OCI-LY1 (cell line): ENCODE measurements around the gene DNAH8.

ENCODE experiments used
- H2AFZ ChIP-seq: fragments of 200-600 bp; sonication (generic), shearing (Covaris generic); 2 replicates; pipeline ENCODE4 v1.6.0; 2014; ENCODE audit warnings: antibody characterized with exemption, mild to moderate bottlenecking, low read length
- H3F3A ChIP-seq: fragments of 200-600 bp; sonication (generic), shearing (Covaris generic); 2 replicates; pipeline ENCODE4 v1.6.0; 2014; ENCODE audit warnings: mild to moderate bottlenecking, antibody characterized with exemption, low read length, moderate library complexity; ENCODE audit not compliant: insufficient read depth
- H3K27ac ChIP-seq: fragments of 200-600 bp; sonication (generic); 2 replicates; pipeline ENCODE4 v1.5.1; 2014; ENCODE audit warnings: low read length, mixed run types, mild to moderate bottlenecking, low read depth; ENCODE audit not compliant: poor library complexity, severe bottlenecking
- H3K27me3 ChIP-seq: fragments of 200-600 bp; sonication (generic); 2 replicates; pipeline ENCODE4 v1.6.0; 2014; ENCODE audit warnings: antibody characterized with exemption, mild to moderate bottlenecking, low read length, moderate library complexity; ENCODE audit not compliant: insufficient read depth
- H3K36me3 ChIP-seq: fragments of 200-600 bp; sonication (generic); 2 replicates; pipeline ENCODE4 v1.6.1; 2014; ENCODE audit warnings: mild to moderate bottlenecking, antibody characterized with exemption, low read length, moderate library complexity, mixed read lengths; ENCODE audit not compliant: insufficient read depth
- H3K4me1 ChIP-seq: fragments of 200-600 bp; sonication (generic); 2 replicates; pipeline ENCODE4 v1.5.1; 2014; ENCODE audit warnings: mild to moderate bottlenecking, low read length, moderate library complexity; ENCODE audit not compliant: insufficient read depth, severe bottlenecking
- H3K4me2 ChIP-seq: fragments of 200-600 bp; sonication (generic), shearing (Covaris generic); 2 replicates; pipeline ENCODE4 v1.6.1; 2014; ENCODE audit warnings: low read length
- H3K4me3 ChIP-seq: fragments of 200-600 bp; sonication (generic); 2 replicates; pipeline ENCODE4 v1.5.1; 2014; ENCODE audit warnings: low read length, low read depth, mild to moderate bottlenecking, mixed read lengths; ENCODE audit not compliant: poor library complexity, severe bottlenecking
- H3K79me2 ChIP-seq: fragments of 200-600 bp; shearing (Covaris generic); 2 replicates; pipeline ENCODE4 v1.6.1; 2016; ENCODE audit warnings: mixed run types, low read length, mixed read lengths; ENCODE audit not compliant: insufficient read depth
- H3K9ac ChIP-seq: fragments of 200-600 bp; sonication (generic), shearing (Covaris generic); 2 replicates; pipeline ENCODE4 v1.6.1; 2014; ENCODE audit warnings: mild to moderate bottlenecking, low read length, mixed read lengths
- H3K9me2 ChIP-seq: fragments of 200-600 bp; sonication (generic), shearing (Covaris generic); 2 replicates; pipeline ENCODE4 v1.6.1; 2014; ENCODE audit warnings: low read depth, mild to moderate bottlenecking, low read length, mixed read lengths
- H3K9me3 ChIP-seq: fragments of 200-600 bp; shearing (Covaris generic); 2 replicates; pipeline ENCODE4 v1.6.1; 2014; ENCODE audit warnings: low read length, mixed read lengths
- H4K20me1 ChIP-seq: fragments of 200-600 bp; sonication (generic), shearing (Covaris generic); 2 replicates; pipeline ENCODE4 v1.6.0; 2016; ENCODE audit warnings: mild to moderate bottlenecking, low read length; ENCODE audit not compliant: insufficient read depth
- EZH2 ChIP-seq: fragments of 200-600 bp; sonication (generic), shearing (Covaris generic); IDR thresholded peaks from 2 replicates; pipeline ENCODE4 v1.8.0; 2017; ENCODE audit warnings: borderline replicate concordance, mixed run types, mild to moderate bottlenecking, antibody characterized with exemption, low read length, moderate library complexity, mixed read lengths
- TF ChIP-seq, protein P1 (sequence below): fragments of 200-600 bp; sonication (generic), shearing (Covaris generic); IDR thresholded peaks from 2 replicates; pipeline ENCODE4 v1.5.1; 2017; ENCODE audit warnings: mild to moderate bottlenecking, antibody characterized with exemption, low read length, moderate library complexity, mixed read lengths

The DNAH8 gene

DNA sequence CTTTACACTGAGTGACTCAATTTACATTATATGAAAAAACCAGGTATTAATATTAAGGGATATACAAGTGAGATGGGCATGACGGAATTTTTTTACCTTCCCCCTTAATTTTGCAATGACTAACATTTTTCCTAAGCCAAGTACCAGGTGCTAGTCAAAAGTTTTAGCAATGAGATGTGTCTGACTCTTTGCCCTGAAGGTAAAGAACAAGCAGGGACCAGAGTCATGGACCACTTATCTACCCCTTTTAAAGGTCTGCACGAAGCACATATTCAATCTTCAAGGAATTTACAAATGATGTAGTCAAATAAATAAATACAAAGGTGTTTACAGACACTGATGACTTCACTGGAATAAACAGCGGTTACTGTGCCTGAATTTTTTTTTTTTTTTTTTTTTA is 13.6 kb upstream of the DNAH8 start:
- peaks cover 4% of the 10 kb centered on the region for H3K4me1 ChIP-seq
- no peak overlapping the region for H2AFZ ChIP-seq
- no peak overlapping the region for H3K27ac ChIP-seq
- H3K9ac ChIP-seq: no peak overlapping the region
- no peaks in the 10 kb centered on the region for H3F3A ChIP-seq
- peaks cover 40% of the 10 kb centered on the region for H3K36me3 ChIP-seq
- no peaks in the 10 kb centered on the region for H3K9me2 ChIP-seq
- H3K9me3 ChIP-seq: peaks cover 4% of the 10 kb centered on the region
- H4K20me1 ChIP-seq: no peaks in the 10 kb centered on the region
- peak overlapping the region; percentile 72 for H3K4me3 ChIP-seq
- H3K27me3 ChIP-seq: no peaks in the 10 kb centered on the region
- peak overlapping the region; percentile 37; the same call in 1 of the 2 replicates for H3K4me2 ChIP-seq
- no peak for TF ChIP-seq EZH2
- TF ChIP-seq, protein P1, sequence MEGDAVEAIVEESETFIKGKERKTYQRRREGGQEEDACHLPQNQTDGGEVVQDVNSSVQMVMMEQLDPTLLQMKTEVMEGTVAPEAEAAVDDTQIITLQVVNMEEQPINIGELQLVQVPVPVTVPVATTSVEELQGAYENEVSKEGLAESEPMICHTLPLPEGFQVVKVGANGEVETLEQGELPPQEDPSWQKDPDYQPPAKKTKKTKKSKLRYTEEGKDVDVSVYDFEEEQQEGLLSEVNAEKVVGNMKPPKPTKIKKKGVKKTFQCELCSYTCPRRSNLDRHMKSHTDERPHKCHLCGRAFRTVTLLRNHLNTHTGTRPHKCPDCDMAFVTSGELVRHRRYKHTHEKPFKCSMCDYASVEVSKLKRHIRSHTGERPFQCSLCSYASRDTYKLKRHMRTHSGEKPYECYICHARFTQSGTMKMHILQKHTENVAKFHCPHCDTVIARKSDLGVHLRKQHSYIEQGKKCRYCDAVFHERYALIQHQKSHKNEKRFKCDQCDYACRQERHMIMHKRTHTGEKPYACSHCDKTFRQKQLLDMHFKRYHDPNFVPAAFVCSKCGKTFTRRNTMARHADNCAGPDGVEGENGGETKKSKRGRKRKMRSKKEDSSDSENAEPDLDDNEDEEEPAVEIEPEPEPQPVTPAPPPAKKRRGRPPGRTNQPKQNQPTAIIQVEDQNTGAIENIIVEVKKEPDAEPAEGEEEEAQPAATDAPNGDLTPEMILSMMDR: no peak
- H3K79me2 ChIP-seq: peaks cover 37% of the 10 kb centered on the region

DNA sequence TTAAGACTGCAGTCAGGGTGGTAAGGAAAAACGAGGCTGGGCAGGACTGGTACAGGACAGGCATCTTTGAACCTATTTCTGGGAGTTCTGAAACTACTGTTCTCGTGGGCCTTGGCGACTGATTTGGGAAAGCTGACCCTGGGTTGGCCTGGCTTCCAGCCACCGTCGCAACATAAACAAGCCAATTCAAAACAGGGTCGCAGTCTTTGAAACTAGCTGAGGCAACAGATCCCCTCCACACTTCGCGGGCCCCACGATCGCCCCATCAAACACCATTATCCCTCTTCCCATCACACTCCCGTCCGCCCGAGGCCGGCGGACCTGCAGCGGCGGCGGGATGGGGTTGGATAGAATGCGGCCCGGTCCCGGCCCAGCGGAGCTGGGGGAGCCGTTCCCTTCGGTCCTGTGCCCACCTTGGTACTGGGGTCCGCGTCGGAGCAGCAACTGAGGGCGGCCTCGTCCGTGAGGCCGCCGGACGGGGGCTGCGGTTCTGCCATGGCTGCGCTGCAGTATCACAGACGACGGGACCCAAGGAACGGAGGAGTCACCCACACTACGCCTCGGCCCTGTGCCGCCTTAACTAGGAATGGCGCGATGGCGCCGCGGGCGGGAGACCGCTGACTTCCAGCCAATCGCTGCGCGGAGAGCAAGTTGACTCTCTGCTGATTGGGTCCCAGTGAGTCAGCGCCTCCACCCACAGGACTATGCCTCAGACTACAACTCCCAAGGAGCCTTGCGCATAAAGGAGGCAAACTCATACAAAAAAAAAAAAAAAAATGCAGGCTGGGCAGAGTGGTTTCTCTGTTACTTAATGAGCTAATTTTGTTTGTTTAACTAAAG is 12.3 kb upstream of the DNAH8 start, which contains the start of gene GLO1:
GLO1 (minus strand) TSS at position 588 of the 840 bp plus-strand sequence; CDS start at position 497, 91 bp downstream.
- no peaks in the 10 kb centered on the region for H4K20me1 ChIP-seq
- H3K27ac ChIP-seq: peak within 1 kb of the TSS; percentile 44
- H3K9me3 ChIP-seq: peaks cover 4% of the 10 kb centered on the region
- peaks cover 26% of the 10 kb centered on the region for H3K79me2 ChIP-seq
- no peaks in the 10 kb centered on the region; the same call in 1 of the 2 replicates for H3K27me3 ChIP-seq
- H3K9ac ChIP-seq: peak within 1 kb of the TSS; percentile 74
- H3F3A ChIP-seq: no peaks in the 10 kb centered on the region
- H3K4me1 ChIP-seq: peaks cover 4% of the 10 kb centered on the region
- H3K4me3 ChIP-seq: peak within 1 kb of the TSS; percentile 72
- peak within 1 kb of the TSS; percentile 73 for H3K4me2 ChIP-seq
- peaks cover 32% of the 10 kb centered on the region for H3K36me3 ChIP-seq
- no peak for TF ChIP-seq EZH2
- TF ChIP-seq, protein P1: no peak
- H3K9me2 ChIP-seq: no peaks in the 10 kb centered on the region
- H2AFZ ChIP-seq: peak within 1 kb of the TSS; percentile 4

DNA sequence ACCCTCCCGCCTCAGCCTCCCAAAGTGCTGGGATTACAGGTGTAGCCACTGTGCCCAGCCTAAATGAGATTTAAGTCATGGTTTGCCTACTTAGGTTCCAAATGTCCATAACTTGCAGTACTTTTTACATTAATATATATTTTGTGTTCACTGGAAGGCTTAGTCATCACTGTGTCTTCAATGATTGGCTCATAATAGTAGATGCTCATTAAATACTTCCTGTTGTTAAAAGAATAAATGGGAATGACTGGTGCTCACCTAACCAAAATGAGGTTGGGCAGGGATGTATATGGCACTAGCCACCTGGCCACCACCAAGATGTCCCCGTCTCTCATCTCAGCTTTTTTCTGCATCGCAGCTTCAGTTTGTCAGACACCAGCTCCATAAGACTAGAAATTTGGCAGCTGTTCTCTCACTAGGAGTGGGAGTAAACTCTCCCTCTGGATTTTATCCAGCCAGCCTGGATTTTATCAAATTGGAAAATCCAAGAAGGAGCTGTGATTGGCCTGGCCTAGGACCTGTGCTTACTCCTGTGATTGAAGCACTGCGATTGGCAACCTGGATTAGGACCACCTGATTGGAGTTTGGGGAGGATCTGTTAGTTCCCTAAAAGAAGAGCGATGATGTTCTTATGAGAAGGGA is 11.0 kb upstream of the DNAH8 start:
- peaks cover 17% of the 10 kb centered on the region for H3K79me2 ChIP-seq
- peak overlapping the region; percentile 4; the same call in 1 of the 2 replicates for H2AFZ ChIP-seq
- no peaks in the 10 kb centered on the region for H3F3A ChIP-seq
- H3K27ac ChIP-seq: no peak overlapping the region
- H4K20me1 ChIP-seq: no peaks in the 10 kb centered on the region
- no peaks in the 10 kb centered on the region for H3K9me2 ChIP-seq
- TF ChIP-seq, protein P1: no peak
- TF ChIP-seq EZH2: no peak
- H3K9ac ChIP-seq: no peak overlapping the region
- H3K4me2 ChIP-seq: no peak overlapping the region
- H3K27me3 ChIP-seq: no peaks in the 10 kb centered on the region; the same call in 1 of the 2 replicates
- H3K4me1 ChIP-seq: peaks cover 4% of the 10 kb centered on the region
- peaks cover 24% of the 10 kb centered on the region for H3K36me3 ChIP-seq
- H3K9me3 ChIP-seq: peaks cover 4% of the 10 kb centered on the region
- no peak overlapping the region for H3K4me3 ChIP-seq
